Measurements from ENCODE around the gene TSPAN1. TPM values are rescaled to one million over a fixed set of nuclear protein-coding genes. Genes with fewer than 3 reads are reported as not detected.

Gene TSPAN1
- total and polyA plus RNA-seq, 2 of the 13 experiments (the other 11 are each of a cell fraction or from before 2014, with no cell fraction given) = 1.7 to 2.9 TPM

DNA sequence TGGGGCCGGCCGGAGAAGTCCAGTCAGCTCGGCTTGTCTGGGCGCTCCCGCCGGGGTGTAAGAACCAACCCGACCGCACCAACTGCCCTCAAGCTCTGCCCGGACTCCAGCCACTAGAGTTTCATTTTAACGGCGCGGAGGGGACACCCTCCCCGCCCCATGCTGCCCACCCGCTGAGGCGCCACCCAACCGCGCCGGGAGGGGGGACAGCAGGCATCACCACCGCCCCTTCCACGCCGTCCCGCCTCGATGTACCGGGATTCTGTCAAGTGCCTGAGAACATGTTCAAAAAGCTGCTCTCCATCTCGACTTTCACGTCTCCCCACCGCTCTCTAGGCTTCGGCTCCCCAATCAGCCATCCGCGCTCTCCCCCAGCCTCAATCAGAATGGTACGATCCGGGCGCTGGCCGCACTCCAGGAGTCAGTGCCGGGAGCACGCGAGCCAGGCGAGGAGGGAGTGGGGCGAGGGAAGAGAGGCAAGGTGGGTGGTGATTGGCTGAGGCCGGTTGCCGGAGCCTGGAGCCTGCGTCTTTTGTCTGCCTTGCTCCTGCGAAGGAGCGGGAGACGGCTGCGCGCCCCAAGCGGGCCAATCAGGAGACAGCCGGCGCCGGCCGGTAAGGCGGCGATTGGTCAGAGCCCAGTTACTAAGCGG is 42.2 kb upstream of the TSPAN1 start, which contains the start of gene PIK3R3 (continued):
- TF ChIP-seq ZSCAN12 (CRISPR knock-in tag; IDR thresholded peaks at IDR 0.05) (peak; percentile 93), ZNF44 (CRISPR knock-in tag; IDR thresholded peaks at IDR 0.05) (peak; percentile 95; the same call in 1 of the 2 replicates), ARID4A (CRISPR knock-in tag; IDR thresholded peaks at IDR 0.05; ENCODE audit: borderline replicate concordance) (peak; percentile 91), MAFG (CRISPR knock-in tag; IDR thresholded peaks at IDR 0.05) (no peak), ZNF562 (CRISPR knock-in tag; IDR thresholded peaks at IDR 0.05; ENCODE audit: borderline replicate concordance) (peak; percentile 98), PHF5A (CRISPR knock-in tag; IDR thresholded peaks at IDR 0.05; ENCODE audit: low read depth, unreplicated experiment) (no peak), ZNF3 (CRISPR knock-in tag; IDR thresholded peaks at IDR 0.05) (peak; percentile 76), KDM2A (CRISPR knock-in tag; IDR thresholded peaks at IDR 0.05; ENCODE audit: borderline replicate concordance, low read depth) (peak; percentile 86), MED13 (CRISPR knock-in tag; IDR thresholded peaks at IDR 0.05) (peak; percentile 94), DPF2 (CRISPR knock-in tag; IDR thresholded peaks at IDR 0.05; ENCODE audit: borderline replicate concordance, low read depth) (no peak), ZC3H13 (CRISPR knock-in tag; IDR thresholded peaks at IDR 0.05) (peak; percentile 98), IKZF4 (CRISPR knock-in tag; IDR thresholded peaks at IDR 0.05; ENCODE audit: borderline replicate concordance, low read depth, not compliant biosample characterization) (peak; percentile 94), ZNF674 (CRISPR knock-in tag; IDR thresholded peaks at IDR 0.05; ENCODE audit: low read depth) (peak; percentile 57; the same call in 1 of the 2 replicates), ZNF20 (CRISPR knock-in tag; IDR thresholded peaks at IDR 0.05) (peak; percentile 90; the same call in 1 of the 2 replicates), RNF2 (conservative IDR thresholded peaks at IDR 0.05; ENCODE audit: low read depth) (peak; percentile 99), THYN1 (CRISPR knock-in tag; IDR thresholded peaks at IDR 0.05; ENCODE audit: borderline replicate concordance, low read depth) (peak; percentile 61; the same call in 1 of the 2 replicates), HCFC1 (IDR thresholded peaks at IDR 0.05; ENCODE audit: low read depth, low read length) (no peak), ZNF75D (CRISPR knock-in tag; IDR thresholded peaks at IDR 0.05; ENCODE audit: borderline replicate concordance) (peak; percentile 97), ZBTB8A (CRISPR knock-in tag; IDR thresholded peaks at IDR 0.05; ENCODE audit: borderline replicate concordance, low read depth) (no peak), ZNF775 (CRISPR knock-in tag; IDR thresholded peaks at IDR 0.05; ENCODE audit: borderline replicate concordance) (no peak), HNRNPH1 (optimal IDR thresholded peaks at IDR 0.05; ENCODE audit: low read depth, low read length) (peak; percentile 78), YEATS4 (CRISPR knock-in tag; IDR thresholded peaks at IDR 0.05; ENCODE audit: borderline replicate concordance) (no peak; the same call in none of the 2 replicates), NFIC (IDR thresholded peaks at IDR 0.05; ENCODE audit: low read length) (peak; percentile 51; the same call in 1 of the 2 replicates), MXI1 (IDR thresholded peaks at IDR 0.05; ENCODE audit: borderline replicate concordance, low read depth, low read length) (no peak), PAWR (CRISPR knock-in tag; IDR thresholded peaks at IDR 0.05; ENCODE audit: borderline replicate concordance) (no peak), FOXJ3 (CRISPR knock-in tag; IDR thresholded peaks at IDR 0.05; ENCODE audit: borderline replicate concordance) (peak; percentile 43; the same call in 1 of the 2 replicates), PCBP1 (IDR thresholded peaks at IDR 0.05; ENCODE audit: borderline replicate concordance, low read depth, low read length) (peak; percentile 95; the same call in 1 of the 2 replicates), SMYD3 (CRISPR knock-in tag; IDR thresholded peaks at IDR 0.05) (peak; percentile 97)

All from HepG2 (cell line).